ENCODE data around the gene PAFAH1B1. TPM values are rescaled to one million over a fixed set of nuclear protein-coding genes. Genes with fewer than 3 reads are reported as not detected.

The PAFAH1B1 gene
- total RNA-seq, 1 donor from 2014 or later: 119 TPM

DNA sequence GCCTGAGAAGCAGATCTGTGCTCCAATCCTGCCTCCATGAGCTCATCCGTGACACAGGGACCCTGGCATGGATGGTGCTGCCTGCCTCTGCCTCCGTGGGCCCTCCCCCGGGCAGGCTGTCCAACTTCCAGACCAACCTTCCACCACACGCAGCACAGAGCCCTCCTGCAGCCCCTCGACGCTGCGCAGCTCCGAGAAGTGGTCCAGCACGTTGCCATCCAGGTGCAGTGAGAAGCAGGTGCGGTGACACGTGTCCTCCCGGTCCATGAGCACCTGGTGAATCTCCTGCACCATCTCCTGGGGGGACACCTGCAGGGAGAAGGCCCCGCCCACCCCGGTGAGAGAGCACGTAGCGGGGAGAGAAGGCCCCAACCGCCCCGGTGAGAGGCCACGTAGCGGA, 109.7 kb downstream of the PAFAH1B1 start:
- no peak for DNase-seq (ENCODE audit: low spot score)

DNA sequence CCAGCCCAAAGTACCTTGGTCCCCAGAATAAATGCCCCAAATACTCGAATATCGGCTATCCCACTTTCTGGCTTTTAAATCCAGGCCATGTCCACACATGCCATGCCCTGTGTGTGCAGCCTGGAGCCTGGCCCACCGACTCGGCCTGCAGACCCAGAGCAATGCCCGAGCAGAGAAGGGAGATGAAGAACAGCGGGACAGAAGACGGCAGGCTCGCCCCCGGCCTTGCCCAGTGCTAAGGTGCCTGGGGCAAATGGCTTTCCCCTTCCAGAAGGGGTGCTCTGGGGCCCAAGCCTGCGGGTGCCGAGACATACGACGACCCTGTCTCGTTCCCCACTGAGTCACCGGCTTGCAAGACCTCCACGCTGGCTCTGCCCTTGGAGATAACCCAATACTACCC, 110.2 kb downstream of the PAFAH1B1 start:
- no peak for DNase-seq (ENCODE audit: low spot score)

DNA sequence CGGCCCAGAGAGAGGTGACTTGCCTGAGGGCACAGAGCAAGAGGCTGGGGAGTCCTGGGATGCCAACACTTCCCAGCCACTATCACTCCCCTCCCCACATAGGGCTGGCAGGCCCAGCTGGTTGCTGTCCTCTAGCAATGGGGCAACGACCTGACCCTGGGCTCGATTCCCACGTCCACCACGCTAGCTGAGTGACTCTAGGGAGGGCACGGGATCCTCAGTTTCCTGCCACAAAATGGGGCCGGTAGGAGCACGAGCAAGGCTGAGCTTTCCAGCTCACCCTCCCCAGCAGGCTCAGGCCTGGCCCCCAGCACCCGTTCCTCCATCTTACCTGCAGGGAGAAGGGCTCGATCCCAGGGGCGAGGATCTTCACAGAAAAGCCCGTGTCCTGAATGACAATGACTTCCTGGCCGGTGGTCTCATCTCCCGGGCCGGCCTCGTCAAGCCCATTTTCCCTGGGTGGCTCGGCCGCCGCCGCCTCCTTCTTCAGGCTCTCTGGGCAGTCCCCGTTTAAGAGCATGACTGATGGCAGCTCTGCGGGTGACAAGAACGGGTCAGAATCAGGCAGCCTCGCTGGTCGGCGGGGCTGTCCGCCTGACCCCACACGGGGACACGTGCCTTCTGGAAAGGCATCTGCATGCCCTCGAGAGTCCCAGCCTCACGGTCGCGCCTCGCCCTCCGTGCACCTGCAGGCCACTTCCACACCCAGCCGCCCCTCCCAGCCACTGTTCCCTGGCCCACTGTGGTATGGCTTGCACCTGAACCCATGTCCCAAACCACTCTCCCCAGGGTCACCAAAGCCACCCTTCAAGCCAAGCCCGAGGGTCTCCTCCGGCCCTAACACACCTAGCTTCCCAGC, 110.8 kb downstream of the PAFAH1B1 start:
- DNase-seq (ENCODE audit: low spot score): no peak

DNA sequence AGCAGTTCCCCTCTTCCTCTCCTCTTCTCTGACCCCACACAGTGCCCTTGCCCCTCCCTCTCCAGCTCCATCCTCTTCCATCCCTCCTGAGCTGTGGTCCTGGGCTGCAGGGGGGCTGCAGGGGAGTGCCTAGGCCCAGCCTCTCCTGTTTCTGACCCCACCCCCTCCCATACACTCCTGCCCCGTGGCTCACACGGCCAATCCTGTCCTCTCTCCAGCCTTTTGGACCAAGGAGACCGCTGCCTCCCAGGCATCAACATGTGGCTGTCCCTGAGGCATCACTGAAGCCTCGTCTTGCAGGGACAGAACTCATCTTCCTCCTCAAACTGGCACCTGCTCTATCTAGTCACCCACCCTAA, 111.4 kb downstream of the PAFAH1B1 start:
- no peak for DNase-seq (ENCODE audit: low spot score)

DNA sequence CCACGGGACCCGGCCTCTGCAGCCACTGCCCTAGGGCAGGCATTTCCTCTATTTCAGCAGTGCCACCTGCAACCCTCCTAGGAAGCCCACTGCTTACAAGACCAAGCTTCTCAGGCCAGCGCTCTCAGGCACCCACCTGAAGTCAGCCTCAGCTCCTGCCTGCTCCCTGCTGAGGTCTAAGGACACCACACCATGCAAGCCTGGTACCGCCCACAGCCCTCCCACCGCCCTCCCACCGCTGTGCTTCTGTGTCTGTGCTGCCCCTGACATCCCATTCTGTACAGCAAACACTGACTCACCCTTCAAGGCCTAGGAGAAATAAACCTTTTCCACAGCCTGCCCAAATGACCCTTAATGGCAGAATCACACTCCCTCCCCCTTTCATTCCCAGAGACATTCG, 111.8 kb downstream of the PAFAH1B1 start:
- no peak for DNase-seq (ENCODE audit: low spot score)

DNA sequence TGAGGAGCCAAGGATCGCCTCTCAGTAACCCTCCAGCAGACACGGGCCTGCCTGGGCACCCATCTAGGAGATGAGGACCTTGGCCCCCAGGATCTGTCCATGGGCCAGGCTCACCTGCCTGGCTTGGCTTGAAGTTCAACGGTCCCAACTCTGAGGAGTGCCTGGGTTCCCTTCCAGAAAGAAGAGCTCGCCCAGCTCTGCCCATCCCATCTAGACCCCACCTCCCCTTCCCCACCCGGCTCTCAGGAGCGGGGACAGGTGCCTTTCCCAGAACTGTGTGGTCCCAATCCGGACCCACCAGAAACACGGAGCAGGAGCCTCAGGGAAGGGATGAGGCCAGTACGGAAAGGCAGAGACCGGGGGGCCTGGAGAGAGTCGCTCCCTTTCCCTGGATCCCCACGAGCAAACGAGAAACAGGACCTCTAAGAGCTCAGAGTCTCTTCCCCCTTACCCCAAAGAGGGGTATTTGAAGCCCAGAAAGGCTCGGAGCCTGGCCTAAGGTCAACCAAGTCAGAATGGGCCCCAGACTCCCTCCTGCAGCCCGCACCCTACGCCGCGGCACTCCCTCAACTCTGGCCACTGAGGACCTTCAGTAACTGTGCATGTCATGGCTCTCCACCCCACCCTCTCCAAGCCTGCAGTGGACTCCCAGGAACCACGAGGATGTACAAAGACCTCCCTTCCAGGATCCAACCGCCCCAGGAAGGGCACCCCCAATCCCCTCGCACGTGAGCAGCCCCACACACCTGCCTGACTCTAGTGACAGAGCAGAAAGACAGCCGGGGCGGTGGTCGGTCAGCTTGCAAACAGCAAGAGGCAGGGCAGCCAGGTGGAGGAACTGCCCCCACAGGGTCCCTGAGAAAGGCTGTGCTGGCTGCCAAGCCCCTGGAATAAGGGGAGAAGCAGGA, 112.7 kb downstream of the PAFAH1B1 start:
- no peak for DNase-seq (ENCODE audit: low spot score)

DNA sequence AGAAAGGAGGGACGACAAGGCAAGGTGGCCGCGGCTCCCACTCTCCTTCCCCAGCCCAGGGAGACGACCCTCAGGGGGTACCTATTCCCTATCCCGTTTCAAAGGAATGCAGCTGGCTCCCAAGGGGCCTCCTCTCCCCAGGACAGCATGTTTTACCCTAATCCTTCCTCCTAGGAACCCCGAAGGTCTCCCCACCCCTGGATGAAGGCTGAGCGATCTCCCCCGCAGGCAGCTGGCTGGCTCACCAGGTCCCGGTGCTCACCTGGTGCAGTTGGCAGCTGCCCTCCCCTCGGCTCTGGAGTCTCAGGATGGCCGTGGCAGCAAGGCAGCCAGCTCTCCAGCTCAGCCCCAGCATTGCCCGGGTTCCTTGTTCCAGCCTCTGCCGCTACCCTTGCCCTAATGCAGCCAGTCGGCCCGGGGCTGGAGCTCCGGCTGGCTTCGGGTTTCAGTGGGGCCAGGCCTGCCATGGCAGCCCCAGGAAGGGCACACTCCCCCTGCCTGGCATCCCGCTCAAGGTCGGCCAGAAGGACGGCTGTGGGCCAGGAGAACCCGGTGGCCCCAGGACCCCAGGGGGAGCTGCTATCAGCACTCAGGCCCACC, 113.6 kb downstream of the PAFAH1B1 start:
- DNase-seq (ENCODE audit: low spot score): no peak

DNA sequence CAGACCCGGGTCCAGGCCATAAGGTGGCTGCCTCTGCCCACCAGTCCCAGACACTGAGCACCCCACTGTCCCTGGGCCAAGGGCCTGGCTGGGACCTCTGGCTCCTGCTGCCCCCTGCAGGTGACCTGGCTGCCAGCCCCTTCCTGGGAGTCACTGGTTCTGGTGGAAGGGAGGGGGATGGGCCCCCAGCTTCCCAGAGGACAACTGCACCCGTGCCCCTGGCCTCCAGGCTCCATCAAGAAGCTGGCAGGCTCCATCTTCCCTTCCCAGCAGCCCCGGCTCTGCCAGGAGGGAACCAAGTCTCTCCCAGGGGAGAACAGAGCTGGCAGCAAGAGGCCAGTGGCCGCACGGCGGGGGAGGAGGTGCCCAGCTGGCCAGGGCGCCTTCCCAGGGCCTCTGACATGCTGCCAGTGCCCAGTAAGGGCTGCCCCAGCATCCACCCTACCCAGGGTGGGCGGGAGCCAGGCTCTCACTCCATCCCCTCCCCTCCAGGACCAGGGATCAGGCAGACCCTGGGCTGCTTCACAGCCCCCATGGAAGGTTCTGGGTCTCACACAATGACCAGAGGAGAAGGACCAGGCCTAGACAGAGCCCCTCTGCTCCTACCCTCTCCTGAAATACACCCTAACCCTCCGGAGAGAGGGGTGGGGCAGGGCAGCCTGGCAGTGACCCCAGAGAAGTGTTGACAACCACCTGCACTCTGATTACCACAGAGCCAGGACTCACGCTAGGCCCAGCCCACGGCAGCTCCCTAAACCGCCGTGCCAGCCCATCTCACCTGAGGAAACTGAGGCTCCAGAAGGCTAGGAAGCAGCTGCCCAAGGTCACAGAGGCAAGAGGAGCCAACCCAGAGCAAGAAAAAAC, 114.5 kb downstream of the PAFAH1B1 start:
- DNase-seq (ENCODE audit: low spot score): no peak

DNA sequence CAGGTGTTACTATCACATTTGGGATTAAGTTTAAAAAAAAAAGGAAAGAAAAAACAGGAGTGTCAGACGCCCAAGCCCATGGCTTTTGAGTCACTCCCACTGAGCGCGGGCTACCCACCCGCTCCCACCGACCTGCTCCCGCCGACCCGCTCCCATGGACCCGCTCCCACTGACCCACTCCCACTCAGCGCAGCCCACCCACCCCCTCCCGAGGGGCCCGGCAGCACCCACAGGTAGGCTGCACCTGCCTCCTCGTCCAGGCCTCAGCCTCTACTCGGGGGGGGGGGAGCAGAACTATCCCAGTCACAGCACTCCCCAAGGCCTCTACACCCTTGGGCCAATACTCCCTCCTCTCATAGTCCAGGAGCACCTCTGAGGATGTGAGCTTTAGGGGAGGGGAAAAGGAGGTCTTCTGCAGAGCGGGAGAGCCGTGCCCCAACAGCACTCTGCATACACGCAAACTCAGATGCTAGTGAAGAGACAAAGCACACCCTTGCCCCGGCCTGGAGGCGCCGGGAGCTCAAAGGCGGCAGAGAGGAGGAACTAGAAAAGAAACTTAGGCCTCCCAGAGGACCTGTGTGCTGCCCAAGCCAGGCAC, 115.2 kb downstream of the PAFAH1B1 start:
- DNase-seq (ENCODE audit: low spot score): no peak

DNA sequence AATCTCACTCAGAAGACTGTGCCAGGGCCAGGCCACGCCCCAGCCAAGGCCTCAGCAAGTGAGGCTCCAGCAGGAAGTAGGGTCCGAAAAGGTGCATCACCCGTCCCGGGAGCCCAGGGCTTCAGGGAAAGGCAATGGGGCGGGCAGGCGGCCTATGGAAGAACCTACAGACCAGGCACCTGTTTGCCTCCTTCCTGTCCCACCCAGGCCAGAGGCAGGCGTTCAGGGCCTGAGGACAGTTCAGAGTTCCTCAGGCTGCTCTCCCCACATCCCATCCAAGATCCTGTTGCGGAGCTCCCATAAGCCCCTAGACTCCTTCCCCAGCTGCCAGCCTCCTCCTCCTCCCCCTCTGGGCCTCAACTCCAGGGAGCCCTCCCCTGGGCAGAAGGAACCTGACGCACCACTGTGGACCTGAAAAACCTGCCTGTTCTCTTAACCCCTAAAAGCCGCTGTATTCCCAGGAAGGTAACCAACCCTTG, 115.8 kb downstream of the PAFAH1B1 start:
- peak; percentile 75 for DNase-seq (ENCODE audit: low spot score)

DNA sequence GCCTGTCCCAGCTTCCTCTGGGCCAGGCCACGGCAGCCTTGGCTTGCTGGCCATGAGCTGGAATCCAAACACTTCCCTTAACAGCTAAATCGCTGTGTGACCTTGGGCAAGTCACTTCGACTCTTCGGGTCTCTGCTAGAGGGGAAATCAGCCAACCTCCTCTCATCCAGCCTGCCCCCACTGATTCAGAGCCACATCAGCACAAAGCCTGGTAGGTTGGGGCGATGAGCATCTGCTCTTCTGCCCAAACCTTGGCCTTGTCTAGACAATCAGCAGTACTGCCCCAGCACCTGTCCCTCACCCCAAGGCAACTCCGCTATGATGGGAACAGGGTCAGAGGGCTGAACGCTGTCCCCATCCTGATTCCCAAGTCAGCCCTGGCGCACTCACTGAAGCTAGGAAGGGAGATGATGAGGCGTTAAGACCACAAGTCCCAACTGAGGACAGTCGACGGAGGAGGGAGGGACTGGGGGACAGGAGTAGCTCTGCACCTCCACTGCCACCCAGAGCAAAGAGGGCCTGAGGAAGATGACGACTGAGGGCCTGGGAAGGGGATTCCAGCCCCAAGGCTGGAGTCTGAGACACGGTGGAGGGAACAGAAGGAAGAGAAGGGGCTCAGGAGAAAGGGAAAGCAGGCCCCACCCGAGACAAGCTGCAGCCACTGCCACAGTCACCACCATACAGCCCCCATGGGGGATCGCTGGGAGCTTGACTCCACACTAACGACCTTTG, 116.8 kb downstream of the PAFAH1B1 start:
- no peak for DNase-seq (ENCODE audit: low spot score)

DNA sequence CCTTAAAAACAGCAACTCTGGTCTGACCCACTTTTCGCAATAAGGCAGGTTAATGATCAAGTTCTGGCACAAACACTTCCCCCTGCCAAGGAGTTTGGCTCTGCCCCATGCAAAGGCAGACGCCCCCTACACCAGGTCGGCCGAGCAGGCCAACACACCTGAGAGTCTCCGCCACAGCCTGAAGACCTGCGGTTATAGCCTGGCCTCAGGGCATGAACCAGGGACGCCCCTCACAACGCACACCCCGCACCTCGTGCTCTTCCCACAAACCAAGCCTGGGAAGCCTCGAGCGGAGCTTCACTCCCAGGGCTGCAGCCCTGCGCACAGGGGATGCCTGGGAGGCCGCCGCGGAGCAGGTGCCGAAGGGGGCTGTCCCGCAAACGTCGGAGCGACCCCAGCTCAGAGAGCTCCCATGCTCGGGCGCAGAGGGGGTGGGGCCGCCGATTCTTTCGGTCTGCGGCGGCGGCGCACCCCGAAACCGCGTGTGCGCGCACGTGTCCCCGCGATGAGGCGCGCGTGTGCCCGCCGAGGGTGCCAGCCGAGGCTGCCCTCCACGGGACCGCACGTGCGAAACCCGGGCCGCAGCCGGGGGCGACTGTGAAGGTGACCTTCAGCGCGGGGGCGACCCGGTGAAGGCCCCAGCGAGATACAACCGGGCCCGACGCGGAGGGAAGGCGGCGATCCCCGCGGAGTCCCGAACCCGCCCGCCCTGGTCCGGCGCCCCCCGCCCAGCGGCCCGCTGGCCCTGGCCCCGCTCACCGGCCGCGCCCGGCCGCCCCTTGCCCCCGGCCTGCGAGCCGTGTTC, 117.6 kb downstream of the PAFAH1B1 start:
- DNase-seq (ENCODE audit: low spot score): no peak

DNA sequence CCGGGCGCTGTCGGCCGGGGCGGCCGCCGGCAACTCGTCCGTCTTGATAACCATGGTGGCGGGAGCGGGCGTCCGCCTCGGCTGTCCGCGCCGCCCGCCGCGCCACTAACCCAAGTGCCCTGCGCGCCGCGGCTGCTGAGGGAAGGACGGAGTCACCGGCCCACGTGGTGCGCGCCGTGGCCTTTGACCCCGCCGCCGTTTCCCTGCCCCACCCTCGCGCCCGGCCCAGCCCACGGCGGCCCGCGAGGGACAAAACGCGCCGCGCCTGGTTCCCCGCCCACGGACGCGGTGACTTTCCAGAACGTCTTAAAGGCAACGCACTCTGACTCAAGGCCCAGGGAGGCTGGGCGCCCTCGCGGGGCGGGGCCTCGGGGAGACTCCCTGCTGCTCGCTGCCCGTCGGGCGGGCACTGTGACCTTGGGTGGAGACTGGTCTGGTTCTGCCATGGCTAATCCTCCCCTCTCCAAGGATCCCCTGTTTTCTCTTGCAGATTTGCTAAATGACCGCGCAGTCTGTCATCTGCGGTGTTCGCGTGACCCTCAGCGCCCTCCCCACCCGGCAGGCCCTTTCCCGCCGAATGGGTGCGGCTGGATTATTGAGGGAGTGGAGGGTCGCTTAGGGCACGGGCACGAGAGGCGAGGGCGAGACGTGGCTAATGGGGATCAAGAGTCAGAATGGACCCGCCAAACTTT, 118.3 kb downstream of the PAFAH1B1 start, which contains the start of gene CLUH:
CLUH (minus strand) TSS at position 157 of the 692 bp plus-strand sequence; CDS start at position 54, 103 bp downstream.
- peak; percentile 97 for DNase-seq (ENCODE audit: low spot score)

DNA sequence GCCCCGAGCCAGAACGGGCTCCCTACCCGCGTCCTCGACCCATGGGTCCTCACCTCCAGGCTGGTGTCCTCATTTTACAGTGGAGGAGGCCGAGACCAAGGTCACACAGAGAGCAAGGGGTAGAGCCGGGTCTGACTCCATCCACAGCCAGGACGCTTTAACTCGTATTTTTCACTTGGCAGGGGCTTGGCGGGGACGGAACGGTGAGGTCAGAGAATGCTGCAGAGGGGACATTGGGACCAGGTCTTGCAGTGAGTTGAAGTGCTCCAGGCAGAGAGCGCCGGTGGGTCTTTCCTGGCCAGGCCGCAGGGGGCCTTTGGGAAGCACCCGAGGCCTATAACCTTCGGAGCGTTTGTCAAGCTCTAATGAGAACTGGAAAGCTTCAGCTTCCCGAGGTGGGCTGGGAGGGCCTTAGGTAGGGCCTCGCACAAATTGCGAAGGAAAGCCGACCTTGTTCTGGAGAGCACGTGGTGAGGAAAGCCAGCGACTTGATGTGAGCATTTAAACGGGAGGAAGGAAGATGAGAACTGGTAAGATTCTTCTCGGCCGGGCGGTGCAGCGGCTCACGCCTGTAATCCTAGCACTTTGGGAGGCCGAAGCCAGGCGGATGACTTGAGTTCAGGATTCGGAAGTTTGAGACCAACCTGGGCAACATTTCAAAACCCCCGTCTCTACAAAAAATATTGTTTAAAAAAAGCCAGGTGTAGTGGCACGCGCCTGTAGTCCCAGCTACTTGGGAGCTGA, 119.0 kb downstream of the PAFAH1B1 start:
- DNase-seq (ENCODE audit: low spot score): no peak

DNA sequence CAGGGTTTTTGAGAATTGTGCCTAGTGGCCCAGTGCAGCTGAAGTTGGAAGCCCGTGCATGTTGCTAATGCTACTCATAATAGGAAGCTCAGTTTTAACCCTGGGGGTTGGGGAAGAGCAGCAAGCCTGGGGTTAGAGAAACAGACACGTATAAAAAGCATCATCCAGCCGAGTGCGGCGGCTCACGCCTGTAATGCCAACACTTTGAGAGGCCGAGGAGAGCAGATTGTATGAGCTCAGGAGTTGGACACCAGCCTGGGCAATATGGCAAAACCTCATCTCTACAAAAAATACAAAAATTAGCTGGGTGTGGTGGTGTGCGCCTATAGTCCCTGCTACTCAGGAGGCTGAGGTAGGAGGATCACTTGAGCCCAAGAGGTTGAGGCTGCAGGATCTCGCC, 120.4 kb downstream of the PAFAH1B1 start:
- DNase-seq (ENCODE audit: low spot score): no peak

DNA sequence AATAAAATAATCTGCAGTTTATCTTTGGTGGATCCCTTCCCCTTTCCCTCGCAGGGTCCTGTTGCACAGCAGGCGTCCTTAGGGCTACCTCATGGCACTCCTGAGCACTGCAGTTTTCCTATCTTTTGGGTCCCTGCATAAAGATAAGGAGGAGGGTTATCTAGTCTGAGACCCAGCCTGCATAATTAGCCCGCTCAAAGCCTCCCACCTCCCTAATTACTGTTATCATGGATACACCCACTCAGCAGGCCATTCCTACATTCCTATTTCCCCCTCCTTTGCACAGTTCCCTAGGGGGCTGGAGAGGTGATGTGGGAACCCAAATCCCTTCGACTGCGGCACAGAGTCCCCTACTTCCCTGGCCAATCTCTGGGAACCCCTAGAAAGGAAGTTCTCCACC, 123.2 kb downstream of the PAFAH1B1 start:
- DNase-seq (ENCODE audit: low spot score): no peak

DNA sequence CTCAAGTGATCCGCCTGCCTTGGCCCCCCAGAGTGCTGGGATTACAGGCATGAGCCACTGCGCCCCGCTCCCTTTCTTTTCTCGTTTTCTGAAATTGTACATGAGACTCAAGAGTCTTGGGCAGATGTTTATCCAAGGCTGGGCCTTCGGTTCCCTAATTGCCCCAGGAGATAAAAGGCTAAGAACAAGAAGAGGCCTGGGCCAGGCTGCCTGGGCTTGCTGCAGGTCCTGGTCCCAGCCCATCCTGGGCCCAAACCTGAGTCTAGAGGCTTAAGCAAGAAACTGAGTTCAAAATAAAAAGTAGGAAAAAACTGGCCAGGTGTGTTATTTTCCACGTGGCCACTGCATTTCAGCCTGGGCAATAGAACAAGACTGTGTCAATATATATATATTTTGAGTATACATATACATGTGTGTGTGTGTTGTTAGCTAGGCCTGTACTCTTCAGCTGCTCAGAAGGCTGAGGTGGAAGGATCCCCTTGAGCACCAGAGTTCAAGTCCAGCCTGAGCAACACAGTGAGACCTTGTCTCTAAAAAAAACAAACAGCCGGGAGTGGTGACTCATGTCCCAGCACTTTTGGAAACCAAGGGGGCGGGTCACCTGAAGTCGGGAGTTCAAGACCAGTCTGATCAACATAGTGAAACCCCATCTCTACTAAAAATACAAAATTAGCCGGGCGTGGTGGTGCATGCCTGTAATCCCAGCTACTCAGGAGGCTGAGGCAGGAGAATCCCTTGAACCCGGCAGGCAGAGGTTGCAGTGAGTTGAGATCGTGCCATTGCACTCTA, 124.9 kb downstream of the PAFAH1B1 start:
- no peak for DNase-seq (ENCODE audit: low spot score)
